Measurements from ENCODE around the gene CALM3. TPM values are rescaled to one million over a fixed set of nuclear protein-coding genes. Genes with fewer than 3 reads are reported as not detected.
A peak's percentile ranks its signal among the peaks of the same experiment; 100 is the strongest.

CALM3 gene
- total RNA-seq, 1 donor: 213 TPM

DNA sequence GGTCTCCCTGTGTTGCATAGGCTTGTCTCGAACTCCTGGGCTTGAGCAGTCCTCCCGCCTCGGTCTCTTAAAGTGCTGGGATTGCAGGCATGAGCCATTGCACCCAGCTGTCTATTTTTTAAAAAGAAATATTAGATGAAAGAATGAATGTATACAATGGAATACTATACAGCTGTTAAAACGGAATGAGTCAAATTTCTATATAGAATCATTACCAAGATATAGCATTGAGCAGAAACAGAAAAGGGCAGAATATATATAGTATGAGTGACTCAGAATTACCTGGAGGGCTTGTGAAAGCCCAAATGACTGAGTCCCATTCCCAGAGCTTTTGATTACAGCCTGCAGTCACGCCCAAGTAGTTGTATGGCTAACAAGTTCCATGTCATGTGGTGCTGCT is 55.4 kb downstream of the CALM3 start:
- DNase-seq (ENCODE audit: low read depth): no peak
- H3K4me3 ChIP-seq (ENCODE audit: low read depth, low read length): no peak overlapping the region
- TF ChIP-seq, protein P1, sequence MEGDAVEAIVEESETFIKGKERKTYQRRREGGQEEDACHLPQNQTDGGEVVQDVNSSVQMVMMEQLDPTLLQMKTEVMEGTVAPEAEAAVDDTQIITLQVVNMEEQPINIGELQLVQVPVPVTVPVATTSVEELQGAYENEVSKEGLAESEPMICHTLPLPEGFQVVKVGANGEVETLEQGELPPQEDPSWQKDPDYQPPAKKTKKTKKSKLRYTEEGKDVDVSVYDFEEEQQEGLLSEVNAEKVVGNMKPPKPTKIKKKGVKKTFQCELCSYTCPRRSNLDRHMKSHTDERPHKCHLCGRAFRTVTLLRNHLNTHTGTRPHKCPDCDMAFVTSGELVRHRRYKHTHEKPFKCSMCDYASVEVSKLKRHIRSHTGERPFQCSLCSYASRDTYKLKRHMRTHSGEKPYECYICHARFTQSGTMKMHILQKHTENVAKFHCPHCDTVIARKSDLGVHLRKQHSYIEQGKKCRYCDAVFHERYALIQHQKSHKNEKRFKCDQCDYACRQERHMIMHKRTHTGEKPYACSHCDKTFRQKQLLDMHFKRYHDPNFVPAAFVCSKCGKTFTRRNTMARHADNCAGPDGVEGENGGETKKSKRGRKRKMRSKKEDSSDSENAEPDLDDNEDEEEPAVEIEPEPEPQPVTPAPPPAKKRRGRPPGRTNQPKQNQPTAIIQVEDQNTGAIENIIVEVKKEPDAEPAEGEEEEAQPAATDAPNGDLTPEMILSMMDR (IDR thresholded peaks at IDR 0.05; ENCODE audit: insufficient read depth, low read depth, low read length): no peak

DNA sequence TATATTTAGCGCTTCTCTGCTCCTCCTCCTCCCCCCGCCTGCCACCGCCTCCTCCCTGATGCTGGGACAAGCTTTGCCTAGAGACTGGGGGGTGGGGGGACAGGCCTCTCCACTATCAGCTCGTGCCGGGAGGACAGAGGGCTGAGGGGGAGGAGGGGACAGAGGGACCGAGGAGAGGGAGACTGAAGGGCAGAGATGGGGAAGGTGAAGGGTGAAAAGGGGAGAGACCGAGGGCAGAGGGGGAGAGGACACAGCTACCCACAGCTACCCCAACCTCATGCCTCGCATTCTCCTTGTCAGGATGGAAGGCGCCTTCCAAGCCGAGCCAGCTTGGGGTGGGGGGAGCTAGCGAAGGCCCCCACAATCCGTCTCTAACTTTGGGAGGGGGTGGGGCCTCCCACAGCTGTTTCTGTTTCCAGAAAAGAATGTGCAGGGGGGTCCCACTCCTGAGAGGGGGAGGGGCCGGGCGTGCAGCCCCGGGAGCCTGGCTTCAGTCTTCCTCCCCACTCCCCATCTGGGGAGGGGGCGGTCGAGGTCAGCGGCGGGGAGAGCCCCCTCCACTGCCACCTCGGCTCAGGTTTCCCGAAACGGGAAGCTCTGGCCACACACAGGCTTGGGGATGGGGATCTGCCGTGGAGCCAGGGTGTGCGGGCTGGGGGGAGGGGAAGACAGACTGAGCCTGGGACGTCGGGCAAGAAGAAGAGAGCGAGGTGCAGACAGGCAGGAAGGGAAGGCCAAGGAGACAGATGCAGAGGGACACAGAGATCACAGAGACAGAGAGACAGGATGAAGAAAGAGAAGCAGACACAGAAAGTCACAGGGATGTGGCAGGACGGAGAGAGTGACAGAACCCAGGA is 58.2 kb downstream of the CALM3 start:
- TF ChIP-seq, protein P1 (IDR thresholded peaks at IDR 0.05; ENCODE audit: insufficient read depth, low read depth, low read length): no peak
- peak; percentile 23 for DNase-seq (ENCODE audit: low read depth)
- H3K4me3 ChIP-seq (ENCODE audit: low read depth, low read length): peak overlapping the region; percentile 69

- DNase-seq (ENCODE audit: low read depth): no peak
- TF ChIP-seq, protein P1 (IDR thresholded peaks at IDR 0.05; ENCODE audit: insufficient read depth, low read depth, low read length): no peak
- peak overlapping the region; percentile 69 for H3K4me3 ChIP-seq (ENCODE audit: low read depth, low read length)
Measured at GRCh38 chr19:46660008-46660517, 58.9 kb downstream of the CALM3 start.

Other genes with a start within 250 kb of the CALM3 start
- gene CCDC8, start 187.8 kb upstream of the CALM3 start, total RNA-seq: 8.6 and 12.9 TPM in 2 replicates
- under 0.01 TPM in 2 replicates for gene PNMA8C, start 172.4 kb upstream of the CALM3 start, total RNA-seq
- 0.97 and 9.9 TPM in 2 replicates for gene PNMA8A, start 129.8 kb upstream of the CALM3 start, total RNA-seq
- 0.32 and 0.43 TPM in 2 replicates for gene PNMA8B, start 105.5 kb upstream of the CALM3 start, total RNA-seq
- 3.5 and 5.5 TPM in 2 replicates for gene PTGIR, start 23.8 kb downstream of the CALM3 start, total RNA-seq
- not detected in 2 replicates for gene GNG8, start 34.9 kb downstream of the CALM3 start, total RNA-seq
- 5.2 and 11.3 TPM in 2 replicates for gene DACT3, start 59.9 kb downstream of the CALM3 start, total RNA-seq
- 11.7 and 12.2 TPM in 2 replicates for gene PRKD2, start 115.8 kb downstream of the CALM3 start, total RNA-seq
- 18.1 and 19.6 TPM in 2 replicates for gene FKRP, start 144.7 kb downstream of the CALM3 start, total RNA-seq
- 66.5 and 75.1 TPM in 2 replicates for gene STRN4, start 145.1 kb downstream of the CALM3 start, total RNA-seq
- gene SLC1A5, start 187.3 kb downstream of the CALM3 start, total RNA-seq: 196 and 224 TPM in 2 replicates
- 113 and 166 TPM in 2 replicates for gene AP2S1, start 249.5 kb downstream of the CALM3 start, total RNA-seq

Data from fibroblast of villous mesenchyme (primary cell).